AG04449 (cell line): ENCODE measurements around the gene OR5AS1.

Experiments
- CTCF ChIA-PET: fragments of 350-600 bp; formaldehyde crosslinking; extraction: SDS; loops from one replicate; lab custom pipeline; 2021; ENCODE audit warnings: antibody characterized with exemption; lab: Yijun Ruan, JAX
- POLR2A ChIA-PET: fragments of 400-600, 350-600 bp; formaldehyde crosslinking; extraction: SDS; loops from one replicate; lab custom pipeline; 2020; ENCODE audit warnings: antibody characterized with exemption, inconsistent platforms; lab: Yijun Ruan, JAX
- DNase-seq: peaks from one replicate; pipeline ENCODE4 v3.0.0-alpha.2; 2010; ENCODE audit warnings: low read depth, low spot score
- H3K4me3 ChIP-seq: 2 replicates; pipeline ENCODE4 v1.5.1; 2011; ENCODE audit warnings: low read depth, mild to moderate bottlenecking, control low read depth, low read length
- TF ChIP-seq, protein P1 (sequence below): IDR thresholded peaks from one replicate; pipeline ENCODE4 v1.5.1; 2011; ENCODE audit warnings: mild to moderate bottlenecking, moderate library complexity, low read length, control low read depth, inconsistent platforms; ENCODE audit not compliant: insufficient read depth; ENCODE audit errors: missing control alignments

The OR5AS1 gene

DNA sequence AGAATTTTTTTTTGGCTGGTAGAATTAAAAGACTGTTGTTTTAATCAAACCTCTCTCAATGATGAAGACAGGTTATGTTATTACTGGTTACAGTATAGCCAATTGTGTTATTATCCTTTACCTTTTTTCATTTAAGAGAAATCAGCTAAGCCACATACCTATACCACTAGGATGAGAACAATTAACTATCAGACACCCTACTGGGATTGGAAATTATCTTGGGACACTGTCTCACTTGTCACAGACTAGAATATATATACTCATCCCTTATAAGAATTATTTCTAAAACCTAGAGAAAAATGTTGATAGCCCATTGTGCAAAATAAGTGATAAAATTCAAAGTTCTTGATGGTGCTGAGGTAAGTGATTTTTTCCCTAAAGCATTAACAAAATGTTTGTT is at the start of gene OR5AS1:
Gene OR5AS1 (plus strand): TSS at position 301 of the 400 bp plus-strand sequence. CDS start 2,765 bp downstream, outside the sequence.
- ChIA-PET CTCF (no interaction called here), POLR2A (no interaction called here)
- DNase-seq: no peak
- TF ChIP-seq, protein P1, sequence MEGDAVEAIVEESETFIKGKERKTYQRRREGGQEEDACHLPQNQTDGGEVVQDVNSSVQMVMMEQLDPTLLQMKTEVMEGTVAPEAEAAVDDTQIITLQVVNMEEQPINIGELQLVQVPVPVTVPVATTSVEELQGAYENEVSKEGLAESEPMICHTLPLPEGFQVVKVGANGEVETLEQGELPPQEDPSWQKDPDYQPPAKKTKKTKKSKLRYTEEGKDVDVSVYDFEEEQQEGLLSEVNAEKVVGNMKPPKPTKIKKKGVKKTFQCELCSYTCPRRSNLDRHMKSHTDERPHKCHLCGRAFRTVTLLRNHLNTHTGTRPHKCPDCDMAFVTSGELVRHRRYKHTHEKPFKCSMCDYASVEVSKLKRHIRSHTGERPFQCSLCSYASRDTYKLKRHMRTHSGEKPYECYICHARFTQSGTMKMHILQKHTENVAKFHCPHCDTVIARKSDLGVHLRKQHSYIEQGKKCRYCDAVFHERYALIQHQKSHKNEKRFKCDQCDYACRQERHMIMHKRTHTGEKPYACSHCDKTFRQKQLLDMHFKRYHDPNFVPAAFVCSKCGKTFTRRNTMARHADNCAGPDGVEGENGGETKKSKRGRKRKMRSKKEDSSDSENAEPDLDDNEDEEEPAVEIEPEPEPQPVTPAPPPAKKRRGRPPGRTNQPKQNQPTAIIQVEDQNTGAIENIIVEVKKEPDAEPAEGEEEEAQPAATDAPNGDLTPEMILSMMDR: no peak
- H3K4me3 ChIP-seq: no peak within 1 kb of the TSS

GRCh38 chr11:55994525-55994924 is 32.9 kb upstream of the OR5AS1 start, which contains the start of gene OR5F1:
Gene OR5F1 (minus strand): TSS chr11:55994625. CDS start chr11:55994625, 0 bp downstream.
- DNase-seq: no peak
- H3K4me3 ChIP-seq: no peak within 1 kb of the TSS
- CTCF ChIA-PET: no interaction called here
- TF ChIP-seq, protein P1: no peak
- POLR2A ChIA-PET: no interaction called here

- TF ChIP-seq, protein P1: no peak
- ChIA-PET POLR2A (no interaction called here), CTCF (no interaction called here)
Observed at GRCh38 chr11:56010716-56011115, 16.7 kb upstream of the OR5AS1 start.

GRCh38 chr11:56013805-56014204 is 13.6 kb upstream of the OR5AS1 start:
- TF ChIP-seq, protein P1: no peak
- POLR2A ChIA-PET: no interaction called here
- no peak for DNase-seq
- no peak overlapping the region for H3K4me3 ChIP-seq
- CTCF ChIA-PET: no interaction called here

More at GRCh38 chr11:56010716-56011115, 16.7 kb upstream of the OR5AS1 start:
- no peak overlapping the region for H3K4me3 ChIP-seq
- DNase-seq: no peak

GRCh38 chr11:56045538-56045937 is 18.1 kb downstream of the OR5AS1 start:
- ChIA-PET POLR2A (no interaction called here), CTCF (no interaction called here)
- DNase-seq: no peak
- TF ChIP-seq, protein P1: no peak
- H3K4me3 ChIP-seq: no peak overlapping the region

- TF ChIP-seq, protein P1: no peak
- CTCF ChIA-PET: no interaction called here
- POLR2A ChIA-PET: no interaction called here
- no peak for DNase-seq
- no peak overlapping the region for H3K4me3 ChIP-seq
Observed at GRCh38 chr11:56048480-56048879, 21.0 kb downstream of the OR5AS1 start.
